ENCODE results near the gene ALPL. TPM values are rescaled to one million over a fixed set of nuclear protein-coding genes. Genes with fewer than 3 reads are reported as not detected.

Gene ALPL
- total and polyA plus RNA-seq, 8 donors = 2.9 to 12.0 (median 7.0) TPM; not detected in 2

DNA sequence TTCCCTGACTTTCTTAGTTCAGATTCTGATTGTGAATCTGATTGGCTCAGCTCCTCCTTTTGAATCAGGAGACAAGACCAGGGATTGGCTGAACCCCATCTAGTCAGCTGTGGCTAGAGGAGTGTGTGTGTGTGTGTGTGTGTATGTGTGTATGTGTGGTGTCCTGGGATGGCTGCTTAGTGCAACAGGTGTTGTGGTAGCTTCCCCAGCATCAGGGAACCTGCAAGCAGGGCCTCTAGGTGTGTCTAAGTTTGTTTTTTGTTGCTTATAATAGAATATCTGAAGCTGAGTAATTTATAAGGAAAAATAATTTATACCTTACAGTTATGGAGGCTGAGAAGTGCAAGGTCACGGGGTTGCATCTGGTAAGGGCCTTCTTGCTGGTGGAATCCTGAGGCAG, 13.2 kb upstream of the ALPL start:
- H3K4me1 ChIP-seq = no peaks in the 10 kb centered on the region
- WGBS, 5 donors = 76 to 95% (median 90%) methylated on average over 1 of the region's 1 CpG
- no peak overlapping the region for H3K27ac ChIP-seq
- no peak for TF ChIP-seq POLR2A (IDR thresholded peaks at IDR 0.05)
- TF ChIP-seq EP300 (IDR thresholded peaks at IDR 0.05) = no peak
- TF ChIP-seq, protein P1, sequence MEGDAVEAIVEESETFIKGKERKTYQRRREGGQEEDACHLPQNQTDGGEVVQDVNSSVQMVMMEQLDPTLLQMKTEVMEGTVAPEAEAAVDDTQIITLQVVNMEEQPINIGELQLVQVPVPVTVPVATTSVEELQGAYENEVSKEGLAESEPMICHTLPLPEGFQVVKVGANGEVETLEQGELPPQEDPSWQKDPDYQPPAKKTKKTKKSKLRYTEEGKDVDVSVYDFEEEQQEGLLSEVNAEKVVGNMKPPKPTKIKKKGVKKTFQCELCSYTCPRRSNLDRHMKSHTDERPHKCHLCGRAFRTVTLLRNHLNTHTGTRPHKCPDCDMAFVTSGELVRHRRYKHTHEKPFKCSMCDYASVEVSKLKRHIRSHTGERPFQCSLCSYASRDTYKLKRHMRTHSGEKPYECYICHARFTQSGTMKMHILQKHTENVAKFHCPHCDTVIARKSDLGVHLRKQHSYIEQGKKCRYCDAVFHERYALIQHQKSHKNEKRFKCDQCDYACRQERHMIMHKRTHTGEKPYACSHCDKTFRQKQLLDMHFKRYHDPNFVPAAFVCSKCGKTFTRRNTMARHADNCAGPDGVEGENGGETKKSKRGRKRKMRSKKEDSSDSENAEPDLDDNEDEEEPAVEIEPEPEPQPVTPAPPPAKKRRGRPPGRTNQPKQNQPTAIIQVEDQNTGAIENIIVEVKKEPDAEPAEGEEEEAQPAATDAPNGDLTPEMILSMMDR (IDR thresholded peaks at IDR 0.05) = no peak
- TF ChIP-seq POLR2AphosphoS5 (IDR thresholded peaks at IDR 0.05) = no peak
- no peak overlapping the region for H3K4me3 ChIP-seq
- DNase-seq = no peak
- no peaks in the 10 kb centered on the region for H3K9me3 ChIP-seq
- H3K27me3 ChIP-seq = peaks cover 0 to 9% (median 0%) of the 10 kb centered on the region in 3 donors
- intact Hi-C loops (cut with DNase I; ENCODE audit: low total_unique reads) = no loop called here
- no peaks in the 10 kb centered on the region for H3K36me3 ChIP-seq

DNA sequence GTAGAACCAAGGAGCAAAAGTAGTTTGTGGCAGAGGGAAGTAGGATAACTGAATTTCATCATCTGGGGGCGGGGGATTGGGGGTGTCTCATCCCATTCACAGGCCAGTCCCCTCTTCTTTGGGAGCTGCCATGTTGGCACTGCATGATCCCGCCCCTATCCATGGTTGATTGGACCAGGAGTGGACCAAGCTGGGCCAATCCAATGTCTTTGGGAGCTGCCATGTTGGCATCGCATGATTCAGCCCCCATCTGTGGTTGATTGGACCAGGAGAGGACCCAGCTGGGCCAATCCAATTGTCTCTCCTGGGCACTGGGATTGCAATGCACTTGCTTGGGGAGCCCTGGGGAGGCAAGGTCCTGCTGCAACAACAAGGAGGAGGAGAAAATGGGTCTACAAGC, 12.3 kb upstream of the ALPL start:
- 84 to 94% (median 88%) methylated on average over 3 of the region's 3 CpGs for WGBS, 5 donors
- no peak overlapping the region for H3K4me3 ChIP-seq
- H3K27me3 ChIP-seq = peaks cover 0 to 3% (median 0%) of the 10 kb centered on the region in 3 donors
- no peaks in the 10 kb centered on the region for H3K4me1 ChIP-seq
- H3K9me3 ChIP-seq = no peaks in the 10 kb centered on the region
- no peaks in the 10 kb centered on the region for H3K36me3 ChIP-seq
- intact Hi-C loops (cut with DNase I; ENCODE audit: low total_unique reads) = no loop called here
- no peak for TF ChIP-seq EP300 (IDR thresholded peaks at IDR 0.05)
- no peak for TF ChIP-seq POLR2AphosphoS5 (IDR thresholded peaks at IDR 0.05)
- TF ChIP-seq, protein P1 (IDR thresholded peaks at IDR 0.05) = no peak
- no peak for TF ChIP-seq POLR2A (IDR thresholded peaks at IDR 0.05)
- no peak for DNase-seq
- H3K27ac ChIP-seq = no peak overlapping the region

DNA sequence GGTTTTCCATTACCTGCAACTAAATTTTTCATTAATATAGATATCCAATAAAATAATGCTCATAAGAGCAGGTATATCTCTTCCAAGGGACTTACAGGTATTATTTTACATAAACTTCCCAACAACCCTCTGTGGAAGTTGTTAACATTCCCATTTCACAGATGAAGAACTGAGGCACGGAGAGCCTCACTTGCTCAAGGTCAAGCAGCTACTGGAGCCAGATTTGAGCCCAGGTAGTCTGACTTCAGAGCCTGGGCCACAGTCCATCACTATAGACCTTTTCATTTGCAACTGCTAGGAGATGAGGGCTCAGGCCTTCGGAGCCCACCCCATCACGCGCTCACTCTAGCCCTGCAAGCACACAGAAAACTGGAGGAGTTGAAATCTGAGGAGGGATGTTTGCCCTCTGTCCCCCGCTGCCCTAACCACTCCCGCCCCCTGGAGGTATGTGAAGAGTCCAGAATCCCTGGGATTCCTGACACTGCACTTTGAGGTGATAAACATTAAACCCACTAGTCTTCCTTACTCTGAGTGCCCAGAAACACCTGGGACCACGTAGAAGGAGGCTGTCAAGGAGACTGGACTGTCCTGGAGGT, 11.7 kb upstream of the ALPL start:
- peaks cover 0 to 3% (median 0%) of the 10 kb centered on the region in 3 donors for H3K27me3 ChIP-seq
- WGBS, 5 donors = 63 to 74% (median 67%) methylated on average over 7 of the region's 7 CpGs
- DNase-seq = no peak
- intact Hi-C loops (cut with DNase I; ENCODE audit: low total_unique reads) = no loop called here
- no peaks in the 10 kb centered on the region for H3K36me3 ChIP-seq
- TF ChIP-seq, protein P1 (IDR thresholded peaks at IDR 0.05) = no peak
- TF ChIP-seq EP300 (IDR thresholded peaks at IDR 0.05) = no peak
- TF ChIP-seq POLR2AphosphoS5 (IDR thresholded peaks at IDR 0.05) = no peak
- no peak for TF ChIP-seq POLR2A (IDR thresholded peaks at IDR 0.05)
- H3K9me3 ChIP-seq = no peaks in the 10 kb centered on the region
- no peak overlapping the region for H3K4me3 ChIP-seq
- H3K27ac ChIP-seq = no peak overlapping the region
- no peaks in the 10 kb centered on the region for H3K4me1 ChIP-seq

DNA sequence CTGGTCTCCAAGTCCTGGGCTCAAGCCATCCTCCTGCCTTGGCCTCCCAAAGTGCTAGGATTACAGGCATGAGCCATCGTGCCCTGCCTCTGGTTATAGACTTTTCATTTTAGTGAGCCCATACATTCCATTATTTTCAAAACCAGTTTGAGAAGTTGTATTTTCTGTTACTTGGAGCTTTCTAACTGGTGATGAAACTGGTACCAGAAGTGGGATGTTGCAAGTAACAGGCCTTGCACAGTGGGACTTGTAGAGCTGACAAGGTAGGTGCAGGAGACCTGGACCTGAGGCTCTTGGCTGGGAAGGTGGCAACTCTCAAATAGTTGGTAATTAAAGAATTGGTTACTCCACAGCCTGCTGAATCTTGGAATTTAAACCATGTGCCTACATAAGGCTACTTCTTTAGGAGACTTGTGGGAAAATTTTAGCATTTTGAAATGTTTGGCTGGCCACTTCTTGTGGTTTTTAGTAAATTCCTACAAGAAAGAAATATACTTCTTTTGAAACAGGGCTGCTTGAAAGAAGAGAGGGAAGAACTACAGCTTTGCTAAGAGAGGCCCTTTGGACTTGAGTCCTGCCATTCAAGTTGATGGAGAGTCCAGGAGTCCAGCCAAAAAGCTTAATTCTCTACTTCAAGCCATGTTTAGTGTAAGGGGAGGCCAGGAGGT, 9.8 kb upstream of the ALPL start:
- no peaks in the 10 kb centered on the region for H3K9me3 ChIP-seq
- no peaks in the 10 kb centered on the region for H3K36me3 ChIP-seq
- no peaks in the 10 kb centered on the region for H3K4me1 ChIP-seq
- 90 to 100% (median 98%) methylated on average over 1 of the region's 1 CpG for WGBS, 5 donors
- no peak for TF ChIP-seq POLR2A (IDR thresholded peaks at IDR 0.05)
- TF ChIP-seq EP300 (IDR thresholded peaks at IDR 0.05) = no peak
- no peak for TF ChIP-seq POLR2AphosphoS5 (IDR thresholded peaks at IDR 0.05)
- TF ChIP-seq, protein P1 (IDR thresholded peaks at IDR 0.05) = no peak
- peaks cover 0 to 13% (median 0%) of the 10 kb centered on the region in 3 donors for H3K27me3 ChIP-seq
- no peak overlapping the region for H3K27ac ChIP-seq
- no peak overlapping the region for H3K4me3 ChIP-seq
- no peak for DNase-seq
- intact Hi-C loops (cut with DNase I; ENCODE audit: low total_unique reads) = no loop called here

Measured in stomach (tissue), 9 donors.